H1 (cell line): ENCODE results near the gene ZNF487. TPM values are rescaled to one million over a fixed set of nuclear protein-coding genes. Genes with fewer than 3 reads are reported as not detected.

Experiments used
- RAD21 ChIP-seq, 2 experiments: IDR thresholded peaks in 1 of 2; conservative IDR thresholded peaks in 1 of 2; 2 replicates each; pipeline ENCODE4 v1.6.1; 2011; ENCODE audit warnings: low read depth in 2 of 2, low read length in 2 of 2, improper control_type of control experiment in 1 of 2, inconsistent platforms in 1 of 2, mild to moderate bottlenecking in 1 of 2, moderate library complexity in 1 of 2
- polyA plus RNA-seq, 7 experiments: library from polyadenylated mRNA; depleted of rRNA in 3 of 7; stranded (reverse) in 5 of 7; unstranded in 2 of 7; fragments of >200 nt in 5 of 7; fragments of 200-250 nt in 2 of 7; gene quantifications; 1 replicate in 5 of 7; 2 replicates in 1 of 7; 4 replicates in 1 of 7; pipeline versions ENCODE4 v1.2.1 to v1.2.3, GENCODE V29; 2011 to 2013; ENCODE audit warnings: missing spikeins in 2 of 7, mixed read lengths in 2 of 7
- total RNA-seq: library from RNA; stranded (reverse); fragmentation: NEBNext Ultra II Directional; extraction: Animal tissue kit (Norgen Biotek cat#: 25700); gene quantifications from 2 replicates; pipeline ENCODE4 v1.2.1, GENCODE V29; 2021

The ZNF487 gene
- total and polyA plus RNA-seq, 2 of the 8 experiments (the other 6 are each of a cell fraction or from before 2014, with no cell fraction given), result 1.9 to 2.5 TPM

- TF ChIP-seq RAD21 (IDR thresholded peaks at IDR 0.05 in 1 of 2, conservative IDR thresholded peaks at IDR 0.05 in 1 of 2; ENCODE audit: low read depth in 2 of 2, low read length in 2 of 2), result no peak; a peak in 1 of 4 replicates
- TF ChIP-seq, all 59 proteins: peak for 17
These were observed 16.3 kb upstream of the ZNF487 start (continued) for GRCh38 chr10:43420369-43421200.
